Kidney tubule cell (primary cell): ENCODE measurements around the gene SGF29.
A peak's percentile ranks its signal among the peaks of the same experiment; 100 is the strongest.
"Not testable (repeated sequence)": the region's sequence is repeated elsewhere in the genome, so short reads cannot be mapped to it uniquely, and the experiment has no call there.

Experiments
- DNase-seq: peaks from one replicate; pipeline ENCODE4 v3.0.0-alpha.2; 2018; ENCODE audit warnings: low spot score

SGF29 gene

DNA sequence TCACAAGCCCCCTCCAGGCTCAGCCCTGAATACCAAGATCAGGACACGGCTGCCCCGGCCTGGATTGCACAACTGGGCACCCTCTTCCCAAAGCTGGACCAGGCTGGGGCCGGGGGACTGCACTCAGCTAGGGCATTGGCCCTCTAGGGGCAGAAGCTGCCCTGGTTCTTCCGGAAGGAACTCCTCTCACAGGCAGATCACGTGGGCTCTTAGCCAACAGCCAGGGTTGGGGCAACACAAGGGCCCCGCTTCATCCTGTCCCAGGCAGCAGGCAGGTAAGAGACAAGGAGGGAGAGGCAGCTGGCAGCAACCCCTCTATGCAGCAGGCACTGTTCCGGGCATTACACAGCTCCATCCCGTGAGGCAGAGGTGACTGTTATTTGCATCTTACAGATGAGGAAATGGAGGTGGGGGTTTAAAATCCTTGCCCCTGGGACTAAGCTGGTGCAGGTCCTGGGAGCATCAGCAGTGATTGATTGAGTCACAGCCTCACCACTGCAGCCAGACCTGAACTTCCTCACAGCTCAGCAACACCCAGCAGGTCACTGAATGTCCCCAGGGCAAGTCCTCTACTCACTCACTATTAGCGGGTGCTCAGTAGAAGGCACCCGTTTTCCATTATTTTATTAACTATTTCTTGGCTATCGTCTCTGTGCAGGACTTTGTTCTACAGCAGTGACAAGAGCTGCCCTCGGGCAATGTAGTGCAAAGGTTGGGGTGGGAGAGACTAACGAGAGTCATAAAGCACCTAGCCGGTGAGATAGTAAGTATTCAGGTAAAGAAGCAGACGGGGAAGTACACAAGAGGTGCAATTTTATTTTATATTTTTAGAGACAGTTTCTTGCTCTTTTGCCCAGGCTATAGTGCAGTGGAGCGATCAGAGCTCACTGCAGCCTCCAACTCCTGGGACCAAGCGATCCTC is 58.9 kb downstream of the SGF29 start:
- not testable (repeated sequence) for DNase-seq

DNA sequence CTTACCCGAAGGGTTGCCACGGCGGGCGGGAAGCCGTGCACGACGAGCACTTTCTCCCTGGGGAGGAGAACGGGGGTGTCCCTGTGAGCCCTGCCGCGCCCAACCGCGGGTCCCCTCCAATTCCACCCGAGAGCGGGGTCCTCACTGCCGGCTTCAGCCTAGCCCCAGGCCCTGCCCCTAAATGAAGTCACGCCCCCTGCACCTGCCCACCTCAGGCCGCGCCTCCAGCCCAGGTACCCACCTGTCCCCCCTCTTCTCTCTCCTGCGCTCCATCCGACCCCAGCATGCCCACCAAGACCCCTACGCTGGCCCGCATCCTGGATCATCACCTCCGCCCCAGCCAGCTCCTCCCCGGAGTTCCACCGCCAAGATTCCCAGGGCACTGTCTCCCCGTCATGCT is 60.2 kb downstream of the SGF29 start:
- not testable (repeated sequence) for DNase-seq

DNA sequence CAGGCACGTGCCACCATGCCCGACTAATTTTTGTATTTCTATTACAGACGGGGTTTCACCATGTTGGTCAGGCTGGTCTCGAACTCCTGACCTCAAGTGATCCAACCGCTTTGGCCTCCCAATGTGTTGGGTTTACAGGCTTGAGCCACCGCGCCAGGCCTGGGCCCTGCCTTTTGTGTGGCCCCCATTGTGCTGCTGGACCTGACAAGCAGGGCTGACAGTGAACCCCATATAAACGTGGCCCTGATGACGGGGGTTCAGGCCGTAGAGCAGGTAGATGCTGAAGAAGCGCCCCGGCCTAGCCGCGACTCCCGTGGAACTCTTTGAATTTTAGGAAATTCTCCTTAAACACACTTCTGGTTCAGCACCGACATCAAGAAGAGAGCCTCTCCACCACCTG is 60.8 kb downstream of the SGF29 start:
- DNase-seq, result not testable (repeated sequence)

DNA sequence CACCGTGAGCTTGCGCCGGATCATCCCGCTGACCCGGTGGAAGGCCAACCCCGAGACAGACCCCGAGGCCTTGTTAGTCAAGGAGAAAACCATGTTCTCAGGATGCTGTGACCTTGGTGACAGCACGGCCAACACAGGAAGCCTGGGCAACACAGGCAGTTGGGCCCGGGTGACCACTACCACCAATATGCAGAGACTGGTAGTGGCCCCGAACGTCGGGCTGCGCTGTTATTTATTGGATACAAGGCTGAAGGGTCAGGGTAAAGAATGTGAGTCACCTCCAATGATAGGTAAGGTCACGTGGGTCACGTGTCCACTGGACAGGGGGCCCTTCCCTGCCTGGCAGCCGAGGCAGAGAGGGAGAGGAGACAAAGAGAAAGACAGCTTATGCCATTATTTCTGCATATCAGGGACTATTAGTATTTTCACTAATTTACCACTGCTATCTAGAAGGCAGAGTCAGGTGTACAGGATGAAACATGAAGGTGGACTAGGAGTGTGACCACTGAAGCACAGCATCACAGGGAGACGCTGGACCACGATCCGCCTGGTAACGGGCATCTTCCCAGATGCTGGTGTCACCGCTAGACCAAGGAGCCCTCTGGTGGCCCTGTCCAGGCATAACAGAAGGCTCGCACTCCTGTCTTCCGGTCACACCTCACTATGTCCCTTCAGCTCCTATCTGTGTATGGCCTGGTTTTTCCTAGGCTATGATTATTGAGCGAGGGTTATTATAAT is 61.9 kb downstream of the SGF29 start:
- peak; percentile 42 for DNase-seq

DNA sequence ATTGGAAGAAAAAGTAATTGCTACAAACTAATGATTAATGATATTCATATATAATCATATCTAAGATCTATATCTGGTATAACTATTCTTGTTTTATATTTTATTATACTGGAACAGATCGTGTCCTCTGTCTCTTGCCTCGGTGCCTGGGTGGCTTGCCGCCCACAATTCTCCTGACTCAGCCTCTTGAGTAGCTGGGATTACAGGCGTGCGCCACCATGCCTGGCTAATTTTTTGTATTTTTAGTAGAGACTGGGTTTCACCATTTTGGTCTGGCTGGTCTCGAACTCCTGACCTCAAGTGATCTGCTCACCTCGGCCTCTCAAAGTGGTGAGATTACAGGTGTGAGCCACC is 62.5 kb downstream of the SGF29 start:
- DNase-seq, result not testable (repeated sequence)

DNA sequence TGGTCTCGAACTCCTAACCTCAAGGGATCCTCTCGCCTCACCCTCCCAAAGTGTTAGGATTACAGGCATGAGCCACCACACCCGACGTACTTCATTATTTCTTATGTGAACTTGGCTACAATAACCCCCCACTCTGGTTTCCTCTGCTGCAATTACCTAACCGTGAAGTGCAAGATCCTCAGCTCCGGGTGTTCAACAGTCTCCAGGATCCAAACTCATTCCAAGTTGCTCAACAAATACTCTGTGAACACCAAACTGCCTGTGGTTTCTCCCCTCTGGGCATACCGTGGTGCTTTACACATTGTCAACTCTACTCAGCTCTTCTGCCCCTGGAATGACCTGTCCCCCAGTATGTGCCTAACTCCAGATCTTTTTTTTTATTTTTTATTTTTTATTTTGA is 62.9 kb downstream of the SGF29 start:
- DNase-seq, result no peak

DNA sequence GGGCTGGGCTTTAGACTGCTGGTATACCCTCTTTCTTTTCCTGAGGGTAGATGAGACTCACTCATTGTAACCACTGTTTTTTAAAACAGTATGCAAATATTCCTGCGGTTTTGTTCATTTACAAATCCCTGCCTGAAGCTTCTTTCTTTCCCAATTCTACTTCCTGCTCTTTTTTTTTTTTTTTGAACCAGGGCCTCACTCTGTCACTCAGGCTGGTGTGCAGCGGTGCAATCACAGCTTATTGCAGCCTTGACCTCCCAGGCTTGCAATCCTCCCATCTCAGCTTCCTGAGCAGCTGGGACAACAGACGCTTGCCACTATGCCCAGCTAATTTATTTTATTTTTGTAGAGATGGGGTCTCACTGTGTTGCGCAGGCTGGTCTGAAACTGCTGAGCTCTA is 64.2 kb downstream of the SGF29 start:
- peak; percentile 64 for DNase-seq

DNA sequence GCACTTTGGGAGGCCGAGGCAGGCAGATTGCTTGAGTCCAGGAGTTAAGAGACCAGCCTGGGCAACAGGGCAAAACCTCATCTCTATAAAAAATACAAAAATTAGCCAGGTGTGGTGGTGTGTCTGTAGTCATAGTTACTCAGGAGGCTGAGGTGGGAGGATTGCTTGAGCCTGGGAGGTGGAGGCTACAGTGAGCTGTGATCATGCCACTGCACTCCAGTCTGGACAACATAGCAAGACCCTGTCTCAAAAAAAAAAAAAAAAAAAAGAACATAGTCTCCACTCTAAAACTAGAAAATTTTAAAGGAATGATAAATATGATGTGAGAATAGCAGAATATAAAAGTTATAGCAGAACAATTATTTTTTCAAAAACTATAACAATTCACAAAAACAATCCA is 66.6 kb downstream of the SGF29 start:
- not testable (repeated sequence) for DNase-seq

DNA sequence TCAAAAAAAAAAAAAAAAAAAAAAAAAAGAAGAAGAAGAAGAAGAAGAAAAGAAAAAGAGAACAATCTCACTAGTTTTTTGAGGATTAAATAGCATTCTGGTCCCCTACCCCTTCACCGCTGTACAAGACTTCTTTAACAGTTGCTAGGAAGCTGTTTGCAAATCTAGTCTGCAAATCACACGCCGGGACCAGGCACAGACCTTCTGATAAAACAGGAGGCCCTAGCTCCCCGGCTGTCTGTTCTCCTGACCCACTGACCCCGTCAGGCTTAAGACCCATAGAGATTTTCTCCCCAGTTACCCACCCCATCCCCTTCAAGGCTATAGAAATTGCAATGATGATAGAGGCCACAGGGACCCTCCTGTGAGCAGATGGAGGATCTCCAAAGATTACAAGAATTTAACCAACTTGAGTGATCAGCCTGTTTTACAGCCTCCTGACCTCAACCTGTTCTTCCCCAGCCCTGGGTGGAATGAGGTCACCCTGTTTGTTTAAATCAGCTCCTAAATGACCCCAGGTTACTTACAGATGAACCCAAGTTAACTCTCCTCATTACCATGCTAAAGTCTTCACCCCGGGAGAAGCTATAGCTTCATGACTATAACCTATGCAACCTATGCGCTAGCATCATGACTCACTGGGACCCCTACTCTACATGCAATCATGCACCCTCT is 67.9 kb downstream of the SGF29 start:
- peak; percentile 0 for DNase-seq

DNA sequence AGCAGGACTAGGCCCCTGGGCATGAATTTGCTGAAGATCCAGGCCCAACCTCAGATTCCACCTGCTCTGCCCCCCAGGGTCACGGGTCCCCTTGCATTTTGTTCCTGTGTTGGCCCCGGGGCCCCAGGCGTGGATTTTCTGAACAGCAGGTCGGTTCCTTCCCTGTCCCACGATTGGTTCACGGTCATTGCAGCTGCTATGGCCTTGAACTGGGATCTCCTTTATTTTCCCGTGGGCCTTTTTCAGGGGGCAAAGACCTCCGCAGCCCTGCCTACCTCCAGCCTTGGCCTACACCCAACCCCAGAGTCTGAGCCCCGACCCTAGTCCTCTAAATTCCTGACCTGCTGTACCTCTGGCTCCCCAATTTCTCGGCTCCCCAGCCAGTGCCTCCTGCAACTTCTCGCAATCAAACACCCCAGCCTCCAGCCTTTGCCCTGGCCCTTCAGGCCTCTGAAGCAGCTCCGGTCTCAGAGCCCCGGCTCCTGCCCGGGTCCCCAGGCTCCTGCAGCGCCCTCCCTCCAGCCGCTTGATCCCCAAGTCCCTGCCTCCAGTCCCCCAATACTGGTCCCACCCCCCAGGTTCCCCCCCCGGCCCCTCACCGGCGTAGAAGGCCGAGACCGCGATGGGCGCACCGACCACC is 68.9 kb downstream of the SGF29 start:
- DNase-seq, result peak; percentile 0

DNA sequence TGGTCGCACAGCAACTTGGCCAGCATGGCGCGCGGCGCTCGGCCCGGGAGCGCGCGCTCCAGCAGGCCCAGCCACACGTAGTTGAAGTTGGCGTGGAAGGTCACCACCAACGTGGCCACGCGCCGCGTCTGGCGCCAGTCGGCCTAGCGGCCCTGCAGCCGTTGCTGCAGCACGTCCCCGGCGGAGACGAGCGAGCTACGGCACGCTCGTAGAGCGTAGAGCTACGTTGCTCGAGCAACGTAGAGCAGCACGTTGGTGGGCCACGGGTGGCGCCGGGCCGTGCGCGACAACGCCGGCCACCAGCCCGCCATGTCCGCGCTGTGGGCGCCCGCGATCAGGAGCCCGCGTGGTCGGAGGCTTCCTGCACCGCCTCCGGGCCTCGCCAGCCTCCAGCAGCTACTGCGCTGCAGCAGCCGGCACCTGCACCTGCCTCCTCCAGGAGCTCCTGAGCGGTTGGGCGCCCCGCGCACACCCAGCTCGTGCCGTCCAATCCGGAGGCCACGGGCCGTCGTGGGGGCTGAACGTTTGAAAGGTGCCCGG is 69.5 kb downstream of the SGF29 start:
- DNase-seq, result peak; percentile 62

DNA sequence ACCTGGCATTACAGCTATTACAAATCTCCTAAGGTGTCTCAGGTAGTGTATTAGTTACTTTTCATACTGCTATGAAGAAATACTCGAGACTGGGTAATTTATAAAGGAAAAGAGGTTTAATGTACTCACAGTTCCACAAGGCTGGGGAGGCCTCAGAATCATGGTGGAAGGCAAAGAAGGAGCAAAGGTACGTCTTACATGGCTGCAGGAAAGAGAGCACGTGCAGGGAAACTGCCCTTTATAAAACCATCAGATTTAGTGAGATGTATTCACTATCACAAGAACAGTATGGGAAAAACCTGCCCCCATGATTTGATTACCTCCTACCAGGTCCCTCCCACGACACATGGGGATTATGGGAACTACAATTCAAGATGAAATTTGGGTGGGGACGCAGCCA is 77.2 kb downstream of the SGF29 start:
- DNase-seq, result not testable (repeated sequence)

DNA sequence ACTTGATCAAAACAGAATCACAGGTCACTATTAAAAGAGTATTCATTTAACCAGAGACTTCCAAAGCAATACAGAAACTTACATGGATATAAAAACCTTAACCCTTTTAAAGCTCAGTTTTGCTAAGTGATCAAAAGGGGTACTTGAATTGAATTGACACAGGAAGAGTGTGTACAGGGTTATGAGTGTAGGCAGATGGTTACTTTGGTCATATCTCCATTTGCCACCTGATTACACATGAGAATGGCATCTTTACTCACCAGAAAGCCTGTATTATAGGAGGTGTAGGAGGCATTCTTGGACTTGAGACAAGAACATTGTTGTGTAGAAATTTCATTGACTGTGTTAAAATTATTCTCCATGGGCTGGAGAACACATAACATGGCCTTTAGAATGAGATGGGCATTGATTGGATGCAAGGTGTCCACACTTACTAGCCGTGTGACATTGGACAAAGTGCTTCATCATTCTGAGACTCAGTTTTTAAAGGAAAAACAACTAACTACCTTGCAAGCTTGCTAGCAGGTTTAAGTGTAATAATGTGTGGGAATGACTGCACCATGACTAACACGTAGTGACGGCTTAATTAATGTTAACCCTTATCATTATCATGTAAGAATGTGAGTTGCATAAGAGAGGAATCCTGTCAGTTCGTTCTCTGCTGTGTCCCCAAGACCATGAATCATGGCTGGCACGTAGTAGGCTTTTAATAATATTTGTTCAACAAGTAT is 82.5 kb downstream of the SGF29 start:
- DNase-seq, result peak; percentile 83

DNA sequence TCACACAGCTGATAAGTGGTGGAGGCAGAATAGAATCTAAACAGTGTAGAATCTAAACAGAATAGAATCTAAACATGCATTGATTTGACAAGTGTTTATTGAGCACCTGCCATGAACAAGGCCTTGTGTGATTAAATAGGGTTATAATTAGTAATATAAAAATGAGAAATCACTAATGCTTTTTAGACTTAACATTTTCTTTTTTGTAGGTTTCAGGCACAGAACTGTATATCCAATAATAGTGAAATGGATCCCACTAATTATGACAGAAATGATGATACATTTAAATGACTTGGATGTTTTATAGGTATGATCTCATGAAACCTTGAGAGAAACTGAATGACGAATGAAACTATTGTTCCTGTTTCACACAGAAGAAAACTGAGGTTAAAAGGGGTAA is 84.0 kb downstream of the SGF29 start, which contains the start of gene NPIPB8:
Gene NPIPB8 (plus strand): TSS at position 301 of the 400 bp plus-strand sequence. CDS start 296 bp downstream, outside the sequence.
- not testable (repeated sequence) for DNase-seq

DNA sequence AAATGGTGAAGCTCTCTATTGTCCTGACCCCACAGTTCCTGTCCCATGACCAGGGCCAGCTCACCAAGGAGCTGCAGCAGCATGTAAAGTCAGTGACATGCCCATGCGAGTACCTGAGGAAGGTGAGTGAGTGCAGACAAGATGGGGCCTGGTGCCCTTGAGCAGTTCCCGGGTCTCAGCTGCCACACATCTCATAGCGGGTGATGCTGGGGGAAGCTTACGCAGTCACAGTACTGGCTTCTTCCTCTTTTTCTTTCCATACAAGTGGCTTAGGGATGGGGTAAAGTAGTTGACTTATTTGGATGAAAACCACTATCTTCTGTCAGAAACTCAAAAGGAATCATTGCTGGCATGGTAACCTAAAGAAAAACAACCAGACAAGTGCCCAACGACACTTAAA is 84.6 kb downstream of the SGF29 start:
- not testable (repeated sequence) for DNase-seq

DNA sequence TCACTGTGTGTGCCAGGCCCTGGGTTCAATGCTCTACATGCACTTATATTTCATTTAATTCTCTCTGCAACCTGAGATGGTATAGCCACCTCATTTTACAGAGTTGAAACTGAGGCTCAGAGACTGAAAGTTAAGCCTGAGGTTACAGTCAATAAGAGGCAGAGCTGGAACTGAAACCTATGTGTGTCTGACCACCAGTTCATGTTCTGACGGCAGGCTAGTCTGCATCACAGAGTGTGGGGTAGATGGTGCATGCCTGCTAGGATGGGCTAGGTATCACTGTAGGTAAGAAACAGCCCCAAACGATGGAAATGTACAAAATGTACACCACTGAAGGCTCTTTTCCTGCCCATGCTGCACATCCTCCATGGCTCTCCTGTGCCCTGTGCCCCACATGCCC is 86.2 kb downstream of the SGF29 start:
- DNase-seq, result not testable (repeated sequence)
